Breast epithelium (tissue), 3 donors: ENCODE data around the gene PKIB.

Experiments used
- CTCF ChIP-seq, 3 donors: fragments of 450-650 bp; IDR thresholded peaks; one replicate each; pipeline ENCODE4 v1.5.1; 2016 to 2017; ENCODE audit warnings: antibody characterized with exemption in 3 of 3, mild to moderate bottlenecking in 3 of 3, moderate library complexity in 3 of 3
- POLR2A ChIP-seq: fragments of 450-650 bp; IDR thresholded peaks from one replicate; pipeline ENCODE4 v1.6.1; 2016; ENCODE audit warnings: antibody characterized with exemption, mild to moderate bottlenecking, moderate library complexity
- POLR2AphosphoS5 ChIP-seq, 3 donors: sonication (generic); formaldehyde crosslinking; IDR thresholded peaks; one replicate each; pipeline ENCODE4 v1.6.1; 2017; ENCODE audit warnings: antibody characterized with exemption in 3 of 3

- TF ChIP-seq POLR2A (no peak), CTCF (IDR thresholded peaks at IDR 0.05) (no peak), POLR2AphosphoS5 (IDR thresholded peaks at IDR 0.05) (no peak)
Measured at GRCh38 chr6:122714059-122714458, 103.9 kb downstream of the PKIB start.
